ENCODE measurements around the gene RIT1.

RIT1 gene

GRCh38 chr1:155856257-155856974 is 54.7 kb downstream of the RIT1 start:
- no peak for DNase-seq

- DNase-seq, result no peak
These were observed 60.8 kb downstream of the RIT1 start for GRCh38 chr1:155850345-155850744.

GRCh38 chr1:155847823-155848529 is 63.2 kb downstream of the RIT1 start:
- no peak for DNase-seq
